Bronchial epithelial cell (primary cell): ENCODE results near the gene AANAT. TPM values are rescaled to one million over a fixed set of nuclear protein-coding genes. Genes with fewer than 3 reads are reported as not detected.

Experiments used
- DNase-seq: peaks from one replicate; pipeline ENCODE4 v3.0.0-alpha.2; 2010; ENCODE audit warnings: low read depth
- FAIRE-seq: peaks from 2 replicates; lab custom pipeline; 2011; peaks lifted over from hg19 to GRCh38; lab: Jason Lieb, UNC
- H3K27me3 ChIP-seq: 2 replicates; pipeline ENCODE4 v1.5.1; 2011; ENCODE audit warnings: low read length; ENCODE audit not compliant: control insufficient read depth, insufficient read depth
- H3K36me3 ChIP-seq: 2 replicates; pipeline ENCODE4 v1.5.1; 2011; ENCODE audit warnings: low read length; ENCODE audit not compliant: control insufficient read depth, insufficient read depth
- H3K4me3 ChIP-seq: 2 replicates; pipeline ENCODE4 v1.5.1; 2011; ENCODE audit warnings: mild to moderate bottlenecking, low read depth, low read length, control low read depth
- total RNA-seq: library from RNA; depleted of rRNA; stranded (reverse); fragments of >200 nt; gene quantifications from 2 replicates; pipeline ENCODE4 v1.2.1, GENCODE V29; 2014
- TF ChIP-seq, protein P1 (sequence below): IDR thresholded peaks from 2 replicates; pipeline ENCODE4 v1.5.1; 2011; ENCODE audit warnings: mild to moderate bottlenecking, moderate library complexity, low read length, control low read depth, inconsistent platforms; ENCODE audit not compliant: insufficient read depth, severe bottlenecking

AANAT gene
- total RNA-seq, 1 donor from 2014 or later: not detected

DNA sequence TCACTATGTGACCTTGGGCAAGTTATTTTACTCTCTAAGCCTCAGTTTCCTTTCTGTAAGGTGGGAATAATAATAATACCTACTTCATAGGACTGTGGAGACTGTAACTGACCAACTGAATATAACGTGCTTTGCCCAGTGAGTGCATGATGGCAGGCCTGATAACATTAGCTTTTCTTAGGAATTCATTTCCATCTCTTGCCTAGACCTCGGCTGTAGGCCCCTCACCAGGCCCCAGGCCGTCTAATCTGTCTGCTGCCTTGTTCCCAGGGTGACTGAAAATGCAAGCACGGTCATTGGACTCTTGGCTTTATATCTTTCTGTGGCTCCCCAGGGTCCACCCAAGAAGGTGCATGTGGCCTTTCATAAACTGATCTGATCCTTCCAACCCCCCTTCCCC, 7.7 kb upstream of the AANAT start:
- DNase-seq: no peak
- TF ChIP-seq, protein P1, sequence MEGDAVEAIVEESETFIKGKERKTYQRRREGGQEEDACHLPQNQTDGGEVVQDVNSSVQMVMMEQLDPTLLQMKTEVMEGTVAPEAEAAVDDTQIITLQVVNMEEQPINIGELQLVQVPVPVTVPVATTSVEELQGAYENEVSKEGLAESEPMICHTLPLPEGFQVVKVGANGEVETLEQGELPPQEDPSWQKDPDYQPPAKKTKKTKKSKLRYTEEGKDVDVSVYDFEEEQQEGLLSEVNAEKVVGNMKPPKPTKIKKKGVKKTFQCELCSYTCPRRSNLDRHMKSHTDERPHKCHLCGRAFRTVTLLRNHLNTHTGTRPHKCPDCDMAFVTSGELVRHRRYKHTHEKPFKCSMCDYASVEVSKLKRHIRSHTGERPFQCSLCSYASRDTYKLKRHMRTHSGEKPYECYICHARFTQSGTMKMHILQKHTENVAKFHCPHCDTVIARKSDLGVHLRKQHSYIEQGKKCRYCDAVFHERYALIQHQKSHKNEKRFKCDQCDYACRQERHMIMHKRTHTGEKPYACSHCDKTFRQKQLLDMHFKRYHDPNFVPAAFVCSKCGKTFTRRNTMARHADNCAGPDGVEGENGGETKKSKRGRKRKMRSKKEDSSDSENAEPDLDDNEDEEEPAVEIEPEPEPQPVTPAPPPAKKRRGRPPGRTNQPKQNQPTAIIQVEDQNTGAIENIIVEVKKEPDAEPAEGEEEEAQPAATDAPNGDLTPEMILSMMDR: no peak
- H3K4me3 ChIP-seq: no peak overlapping the region
- no peaks in the 10 kb centered on the region for H3K27me3 ChIP-seq
- FAIRE-seq: no peak
- H3K36me3 ChIP-seq: no peaks in the 10 kb centered on the region

DNA sequence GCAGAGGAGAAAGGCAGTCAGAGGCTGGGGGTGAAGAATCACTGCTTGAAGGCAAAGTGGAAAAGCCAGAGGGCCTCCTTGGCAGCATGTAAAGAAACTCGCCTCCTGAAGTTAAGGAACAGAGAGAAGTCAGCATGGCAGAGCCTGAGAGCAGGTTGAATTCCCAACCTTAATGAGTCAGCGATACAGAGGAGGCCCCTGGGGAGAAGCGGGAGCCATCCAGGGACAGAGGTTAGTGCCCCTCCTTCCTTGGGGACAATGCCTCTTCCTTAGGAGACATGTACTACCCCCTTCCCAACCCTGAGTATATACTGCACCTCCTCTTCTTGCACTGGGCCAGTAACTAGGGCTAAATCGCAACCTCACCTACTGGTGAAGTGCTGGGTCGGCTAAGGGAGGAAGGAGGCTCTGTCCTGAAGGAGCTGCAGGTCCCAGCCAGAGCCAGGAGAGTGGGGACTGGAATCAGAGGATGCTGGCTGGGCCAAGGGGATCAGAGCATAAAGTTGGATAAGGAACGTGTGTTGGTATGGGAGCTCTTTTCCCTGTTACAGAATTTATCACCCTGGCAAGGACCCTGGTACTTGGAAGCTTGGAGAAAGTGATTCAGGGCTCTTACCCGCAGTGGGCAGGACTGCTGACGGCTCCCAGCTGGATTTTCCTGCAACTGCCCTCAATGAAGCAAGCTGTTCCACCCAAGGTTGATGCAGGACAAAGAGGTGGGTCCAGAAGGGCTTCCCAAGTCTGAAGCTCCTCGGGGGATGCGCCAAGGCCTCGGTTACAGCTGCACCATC, 5.4 kb upstream of the AANAT start:
- H3K36me3 ChIP-seq: no peaks in the 10 kb centered on the region
- no peaks in the 10 kb centered on the region for H3K27me3 ChIP-seq
- DNase-seq (no peak), FAIRE-seq (no peak)
- H3K4me3 ChIP-seq: no peak overlapping the region
- TF ChIP-seq, protein P1: no peak

DNA sequence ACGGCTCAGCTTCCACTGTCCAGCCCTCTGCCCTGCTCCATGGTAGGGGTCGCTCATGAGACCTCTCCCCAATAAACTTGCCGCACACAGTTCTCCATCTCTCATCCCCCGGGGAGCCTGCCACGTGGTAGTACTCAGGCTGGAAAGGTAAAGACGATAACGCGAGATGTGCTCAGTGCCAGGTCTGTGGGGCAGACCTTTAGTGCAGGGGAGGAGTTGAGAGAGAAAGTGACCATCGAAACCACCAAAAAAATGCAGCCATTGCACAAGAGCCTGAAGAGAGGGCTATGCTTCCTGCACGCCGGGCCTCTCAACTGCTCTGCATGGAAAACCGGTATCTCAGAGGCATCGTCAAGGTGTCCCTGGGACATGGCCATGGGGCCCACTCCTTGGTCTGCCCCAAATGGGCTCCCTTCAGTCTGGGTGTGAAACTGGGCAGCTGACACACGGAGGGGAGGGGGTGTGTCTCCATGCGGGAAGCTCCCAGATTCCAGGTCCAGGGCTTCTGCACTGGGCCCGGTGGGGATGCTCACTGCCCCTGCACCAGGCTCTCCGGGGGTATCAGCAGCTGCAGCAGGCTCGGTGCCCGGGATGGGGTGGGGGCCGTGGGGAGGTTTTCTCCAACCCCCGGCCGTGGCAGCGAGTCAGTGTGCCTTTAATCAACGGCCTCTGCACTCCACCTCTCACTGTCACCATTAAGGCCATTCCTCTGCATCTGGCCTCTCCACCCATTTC, 4.7 kb upstream of the AANAT start:
- H3K36me3 ChIP-seq: no peaks in the 10 kb centered on the region
- FAIRE-seq: no peak
- TF ChIP-seq, protein P1: no peak
- DNase-seq: no peak
- H3K4me3 ChIP-seq: no peak overlapping the region
- no peaks in the 10 kb centered on the region for H3K27me3 ChIP-seq

DNA sequence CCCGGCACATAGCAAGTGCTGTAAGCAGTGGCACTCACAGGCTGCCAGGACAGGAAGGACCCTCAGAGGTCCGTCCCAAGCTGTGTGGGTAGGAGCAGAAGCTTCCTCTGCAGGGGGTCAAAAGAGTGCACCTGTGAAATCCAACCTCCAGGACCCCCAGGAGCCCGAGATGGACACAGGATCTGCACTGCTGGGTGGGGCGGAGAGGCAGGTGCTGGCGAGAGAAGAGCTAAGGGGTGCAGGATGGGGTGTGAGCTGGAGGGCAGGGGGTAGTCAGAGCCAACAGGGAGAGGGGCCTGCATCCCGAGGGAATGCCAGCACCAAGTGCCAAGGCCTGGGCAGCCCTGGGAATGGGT, 650 bp upstream of the AANAT start:
- Histone ChIP-seq H3K4me3 (no peak overlapping the region), H3K27me3 (no peaks in the 10 kb centered on the region), H3K36me3 (peaks cover 8% of the 10 kb centered on the region)
- DNase-seq (no peak), FAIRE-seq (no peak)
- TF ChIP-seq, protein P1: no peak

DNA sequence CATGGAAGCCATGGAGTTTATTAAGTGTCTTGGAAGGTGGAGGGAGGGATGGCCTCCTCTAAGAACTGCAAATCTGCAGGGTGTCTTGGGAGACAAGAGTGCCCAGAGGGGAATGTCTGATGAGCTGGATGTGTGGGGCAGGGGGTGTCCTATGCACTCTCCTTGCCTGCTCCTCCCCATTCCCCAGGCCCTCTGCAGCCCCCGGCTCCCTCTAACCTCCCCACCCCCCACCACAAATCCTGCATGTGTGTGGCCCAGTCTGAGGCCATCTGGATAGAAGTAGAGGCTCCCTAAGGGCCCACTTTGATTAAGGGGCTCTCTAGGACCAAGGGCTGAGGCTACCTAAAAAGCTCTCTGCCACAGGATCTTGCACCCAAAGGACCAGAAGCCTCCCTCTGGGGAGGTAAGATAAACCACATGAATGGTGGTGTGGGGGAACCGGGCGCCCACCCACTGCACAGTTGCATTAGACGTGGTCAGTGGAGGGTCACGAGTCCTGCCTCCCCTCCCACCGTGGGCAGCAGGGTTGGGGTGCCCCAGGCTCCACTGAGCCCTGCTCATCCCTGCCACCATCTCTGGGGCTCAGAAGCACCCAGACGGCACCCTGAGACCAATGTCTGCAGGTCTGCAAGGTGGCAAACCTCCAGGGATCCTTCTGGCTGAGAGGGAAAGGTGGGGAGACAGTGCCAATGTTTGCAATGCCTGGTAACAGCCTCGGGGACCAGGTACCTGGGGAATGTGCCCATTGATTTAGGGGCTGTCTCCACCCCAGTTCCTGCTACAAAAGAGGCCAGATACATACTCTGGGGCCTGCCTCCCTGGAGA, 618 bp downstream of the AANAT start:
- DNase-seq (no peak), FAIRE-seq (no peak)
- Histone ChIP-seq H3K27me3 (no peaks in the 10 kb centered on the region), H3K36me3 (peaks cover 13% of the 10 kb centered on the region), H3K4me3 (no peak overlapping the region)
- TF ChIP-seq, protein P1: no peak
